ENCODE measurements around the gene OSBPL7.
"Not testable (repeated sequence)": the region's sequence is repeated elsewhere in the genome, so short reads cannot be mapped to it uniquely, and the experiment has no call there.

Gene OSBPL7

DNA sequence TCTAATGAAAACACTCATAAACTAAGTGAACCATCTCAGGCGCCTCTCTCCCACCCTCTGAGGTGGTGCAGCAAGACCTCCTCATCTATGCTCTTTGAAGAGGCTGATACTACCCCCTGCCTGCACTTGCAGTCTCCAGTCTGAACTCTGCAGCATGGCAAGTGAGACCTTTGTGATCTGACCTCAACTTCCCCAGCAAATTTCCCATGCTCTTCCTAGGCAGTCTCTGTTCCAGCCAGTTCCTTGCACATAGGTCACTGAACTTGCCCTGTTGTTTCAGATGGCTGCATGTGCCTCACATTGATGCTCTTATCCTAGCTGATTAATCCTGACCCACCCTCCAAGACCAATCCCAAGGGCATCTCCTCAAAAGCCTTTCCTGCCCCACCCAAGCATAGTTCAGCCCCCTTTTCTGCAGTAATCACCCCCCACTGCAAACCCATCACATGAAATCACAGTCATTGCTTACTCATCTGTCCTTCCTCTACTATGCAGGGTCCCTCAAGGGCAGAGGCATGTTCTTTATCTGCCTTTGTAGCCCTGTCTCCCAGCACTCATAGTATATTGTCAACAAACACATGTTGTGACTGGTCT lies 46.5 kb downstream of the OSBPL7 start:
- DNase-seq (ENCODE audit: low read depth in 3 of 3, low spot score in 1 of 3), result no peak

DNA sequence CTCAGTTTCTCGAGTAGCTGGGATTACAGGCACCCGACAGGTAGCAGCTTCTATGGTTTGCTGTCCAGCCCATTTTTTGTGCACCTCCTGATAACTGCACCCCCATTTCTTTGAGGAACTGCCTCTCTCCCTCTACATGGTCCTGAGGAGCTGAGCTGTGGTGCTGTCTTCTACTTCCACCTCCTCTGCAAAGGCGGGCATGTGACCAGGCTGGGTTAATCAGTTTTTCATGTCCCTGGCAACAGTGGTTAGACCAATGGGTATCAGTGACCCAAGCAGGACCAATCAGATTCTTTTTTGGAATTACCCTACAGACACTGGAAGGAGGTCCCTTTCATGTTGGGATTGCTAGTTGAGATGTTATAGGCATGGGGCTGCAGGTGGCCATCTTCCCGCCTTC lies 47.3 kb downstream of the OSBPL7 start:
- DNase-seq (ENCODE audit: low read depth in 3 of 3, low spot score in 1 of 3), result no peak

DNA sequence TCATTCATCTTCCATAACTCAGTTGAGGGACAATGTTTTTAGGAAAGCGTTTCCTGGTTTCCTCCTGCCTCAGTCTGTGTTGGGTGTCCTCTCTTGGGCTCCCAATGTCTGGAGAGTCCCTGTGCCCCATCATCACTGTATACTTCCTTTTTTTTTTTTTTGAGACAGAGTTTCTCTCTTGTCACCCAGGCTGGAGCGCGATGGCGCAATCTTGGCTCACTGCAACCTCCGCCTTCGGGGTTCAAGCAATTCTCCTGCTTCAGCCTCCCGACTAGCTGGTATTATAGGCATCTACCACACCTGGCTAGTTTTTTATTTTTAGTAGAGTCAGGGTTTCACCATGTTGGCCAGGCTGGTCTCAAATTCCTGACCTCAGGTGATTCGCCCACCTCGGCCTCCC lies 47.9 kb downstream of the OSBPL7 start:
- DNase-seq (ENCODE audit: low read depth in 3 of 3, low spot score in 1 of 3), result not testable (repeated sequence)

DNA sequence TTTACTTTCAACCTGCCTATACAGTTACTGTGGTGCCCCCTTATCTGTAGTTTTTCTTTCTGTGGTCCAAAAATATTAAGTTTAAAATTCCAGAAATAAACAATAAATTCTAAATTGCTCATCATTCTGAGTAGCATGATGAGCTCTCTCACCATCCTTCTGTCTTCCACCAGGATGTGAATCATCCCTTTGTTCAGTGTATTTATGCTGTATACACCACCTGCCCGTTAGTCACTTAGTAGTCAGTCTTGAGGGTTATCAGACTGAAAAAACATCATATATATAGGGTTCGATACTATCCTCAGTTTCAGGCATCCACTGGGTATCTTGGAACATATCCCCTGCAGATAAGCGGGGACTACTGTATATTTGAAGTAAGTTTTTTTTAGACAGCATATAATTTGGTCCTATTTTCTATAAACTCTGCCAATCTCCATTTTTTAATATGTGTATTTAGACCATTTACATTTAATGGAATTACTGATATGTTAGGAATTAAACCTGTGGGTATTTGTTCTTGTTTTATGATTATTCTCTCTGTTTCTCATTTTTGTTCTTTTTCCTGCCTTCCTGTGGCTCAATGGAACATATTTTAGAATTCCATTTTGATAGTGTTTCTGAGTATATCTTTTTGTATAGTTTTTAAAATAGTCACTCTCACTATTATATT lies 57.5 kb downstream of the OSBPL7 start:
- no peak for DNase-seq (ENCODE audit: low read depth in 3 of 3, low spot score in 1 of 3)

DNA sequence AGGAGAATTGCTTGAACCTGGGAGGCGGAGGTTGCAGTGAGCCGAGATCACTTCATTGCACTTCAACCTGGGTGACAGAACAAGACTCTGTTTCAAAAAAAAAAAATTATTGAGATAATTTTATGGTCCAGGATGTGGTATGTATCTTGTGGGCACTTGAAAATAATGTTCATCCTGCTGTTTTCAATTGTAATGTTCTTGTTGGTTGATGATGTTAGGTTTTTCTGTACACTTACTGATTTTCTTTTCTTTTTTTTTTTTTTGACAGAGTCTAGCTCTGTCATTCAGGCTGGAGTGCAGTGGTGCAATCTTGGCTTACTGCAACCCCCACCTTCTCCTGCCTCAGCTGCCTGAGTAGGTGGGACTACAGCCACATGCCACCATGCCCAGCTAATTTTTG lies 58.9 kb downstream of the OSBPL7 start:
- DNase-seq (ENCODE audit: low read depth in 3 of 3, low spot score in 1 of 3), result no peak

DNA sequence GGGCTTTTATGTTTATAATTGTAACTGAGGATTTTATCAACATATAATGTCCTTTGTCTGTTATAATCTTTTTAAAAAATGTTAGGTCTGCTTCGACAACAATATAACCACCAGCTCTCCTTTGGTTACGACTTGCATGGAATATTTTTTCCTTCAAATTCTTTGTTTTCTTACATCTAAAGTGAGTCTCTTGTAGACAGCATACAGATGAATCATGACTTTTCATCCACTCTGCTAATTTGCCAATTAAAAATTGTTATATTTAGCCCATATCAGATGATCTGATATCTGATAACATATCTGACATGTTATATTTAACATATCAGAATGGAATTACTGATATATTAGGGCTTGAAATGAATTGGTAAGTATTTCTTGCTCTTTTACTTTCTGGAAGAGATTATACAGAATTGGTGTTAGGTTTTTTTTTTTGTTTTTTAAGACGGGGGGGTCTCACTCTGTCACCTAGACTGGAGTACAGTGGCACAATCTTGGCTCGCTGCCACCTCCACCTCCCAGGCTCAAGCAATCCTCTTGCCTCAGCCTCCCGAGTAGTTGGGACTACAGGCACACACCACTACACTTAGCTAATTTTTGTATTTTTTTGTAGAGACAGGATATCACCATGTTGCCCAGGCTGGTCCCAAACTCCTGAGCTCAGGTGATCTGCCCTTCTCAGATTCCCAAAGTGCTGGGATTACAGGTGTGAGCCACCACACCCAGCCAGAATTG lies 61.0 kb downstream of the OSBPL7 start:
- no peak for DNase-seq (ENCODE audit: low read depth in 3 of 3, low spot score in 1 of 3)

DNA sequence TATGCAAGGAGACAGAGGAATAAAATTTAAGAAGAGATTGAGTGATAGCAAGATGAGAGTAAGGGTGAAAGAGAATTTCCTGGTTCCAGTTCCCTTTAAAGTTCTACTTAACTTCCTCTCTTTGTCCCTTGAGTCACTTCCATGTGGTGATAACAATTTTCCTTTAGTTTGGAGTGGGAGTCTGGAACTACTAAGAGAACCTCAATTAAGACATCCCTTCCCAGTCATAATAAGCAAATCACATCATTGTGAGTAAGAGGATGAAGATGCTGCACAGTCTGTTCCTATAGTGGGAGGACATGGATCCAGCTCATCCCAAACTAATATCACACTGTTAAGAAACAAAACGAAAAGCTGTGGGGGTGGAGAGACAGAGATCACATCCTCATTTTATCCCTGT lies 64.2 kb downstream of the OSBPL7 start:
- no peak for DNase-seq (ENCODE audit: low read depth in 3 of 3, low spot score in 1 of 3)

Data from stimulated activated CD4-positive, alpha-beta T cell treated with anti-CD3 and anti-CD28 coated beads, TNF-alpha, amount 100 ng/mL, for 1 hour (primary cell).